Neural cell (in vitro differentiated cells): ENCODE measurements around the gene MANBA. TPM values are rescaled to one million over a fixed set of nuclear protein-coding genes. Genes with fewer than 3 reads are reported as not detected.

Experiments used
- H2AFZ ChIP-seq: fragments of 200-600, 300-800 bp; sonication (generic), shearing (Covaris generic); 2 replicates; pipeline ENCODE4 v1.6.0; 2014; ENCODE audit warnings: low read depth, mild to moderate bottlenecking, antibody characterized with exemption, low read length, moderate library complexity
- H3F3A ChIP-seq: fragments of 200-600 bp; shearing (Covaris generic); 2 replicates; pipeline ENCODE4 v1.6.1; 2016; ENCODE audit warnings: mild to moderate bottlenecking, moderate library complexity, mixed read lengths, antibody characterized with exemption, low read length; ENCODE audit not compliant: insufficient read depth, poor library complexity, severe bottlenecking
- H3K27ac ChIP-seq: fragments of 200-600, 300-800 bp; sonication (generic), shearing (Covaris generic); 2 replicates; pipeline ENCODE4 v1.5.1; 2014; ENCODE audit warnings: mild to moderate bottlenecking, low read length, moderate library complexity
- H3K27me3 ChIP-seq: fragments of 300-800, 200-600 bp; sonication (generic), shearing (Covaris generic); 2 replicates; pipeline ENCODE4 v1.6.0; 2014; ENCODE audit warnings: mild to moderate bottlenecking, low read depth, low read length, moderate library complexity; ENCODE audit not compliant: insufficient read depth
- H3K36me3 ChIP-seq: fragments of 300-800, 200-600 bp; sonication (generic), shearing (Covaris generic); 2 replicates; pipeline ENCODE4 v1.5.1; 2014; ENCODE audit warnings: mild to moderate bottlenecking, antibody characterized with exemption, low read length, moderate library complexity; ENCODE audit not compliant: insufficient read depth
- H3K4me2 ChIP-seq: fragments of 300-800, 200-600 bp; sonication (generic), shearing (Covaris generic); 2 replicates; pipeline ENCODE4 v1.6.0; 2014; ENCODE audit warnings: mild to moderate bottlenecking, low read length
- H3K4me3 ChIP-seq: fragments of 300-800, 200-600 bp; sonication (generic), shearing (Covaris generic); 2 replicates; pipeline ENCODE4 v1.5.1; 2014; ENCODE audit warnings: mild to moderate bottlenecking, low read length, moderate library complexity
- H3K79me2 ChIP-seq: fragments of 200-600 bp; shearing (Covaris generic); replicated peaks from 2 replicates; pipeline ENCODE4 v1.6.0; 2014; ENCODE audit warnings: mild to moderate bottlenecking, low read length, moderate library complexity; ENCODE audit not compliant: insufficient read depth
- H3K9ac ChIP-seq: fragments of 300-800, 200-600 bp; sonication (generic), shearing (Covaris generic); 2 replicates; pipeline ENCODE4 v1.6.1; 2016; ENCODE audit warnings: mild to moderate bottlenecking, low read length, mixed read lengths
- H3K9me2 ChIP-seq: fragments of 200-600 bp; shearing (Covaris generic); 2 replicates; pipeline ENCODE4 v1.6.1; 2016; ENCODE audit warnings: mild to moderate bottlenecking, low read length, mixed read lengths; ENCODE audit not compliant: insufficient read depth
- H3K9me3 ChIP-seq: fragments of 200-600, 300-800 bp; sonication (generic), shearing (Covaris generic); 2 replicates; pipeline ENCODE4 v1.6.1; 2016; ENCODE audit warnings: mild to moderate bottlenecking, mixed run types, low read length, moderate library complexity, mixed read lengths
- H4K20me1 ChIP-seq: fragments of 200-600 bp; shearing (Covaris generic); 2 replicates; pipeline ENCODE4 v1.6.1; 2016; ENCODE audit warnings: mild to moderate bottlenecking, mixed run types; ENCODE audit not compliant: insufficient read depth
- EP300 ChIP-seq: fragments of 450-650 bp; conservative IDR thresholded peaks from 2 replicates; pipeline ENCODE4 v1.6.1; 2014; ENCODE audit warnings: antibody characterized with exemption, mild to moderate bottlenecking, moderate library complexity; ENCODE audit not compliant: poor library complexity, severe bottlenecking
- EZH2 ChIP-seq: fragments of 200-600, 300-800 bp; shearing (Covaris generic), sonication (generic); IDR thresholded peaks from 2 replicates; pipeline ENCODE4 v1.6.1; 2014; ENCODE audit warnings: antibody characterized with exemption, low read length, borderline replicate concordance, mild to moderate bottlenecking; ENCODE audit not compliant: insufficient read depth, poor library complexity, severe bottlenecking
- MXI1 ChIP-seq: fragments of 450-650 bp; conservative IDR thresholded peaks from 2 replicates; pipeline ENCODE4 v1.6.1; 2014; ENCODE audit warnings: antibody characterized with exemption, mild to moderate bottlenecking; ENCODE audit not compliant: poor library complexity, severe bottlenecking
- POLR2AphosphoS5 ChIP-seq: IDR thresholded peaks from 2 replicates; pipeline ENCODE4 v1.6.1; 2012
- RAD21 ChIP-seq: fragments of 450-650 bp; conservative IDR thresholded peaks from 2 replicates; pipeline ENCODE4 v1.6.1; 2014; ENCODE audit warnings: antibody characterized with exemption, mild to moderate bottlenecking, moderate library complexity
- REST ChIP-seq: IDR thresholded peaks from 2 replicates; pipeline ENCODE4 v1.6.1; 2012; ENCODE audit warnings: borderline replicate concordance
- SMC3 ChIP-seq: fragments of 450-650 bp; conservative IDR thresholded peaks from 2 replicates; pipeline ENCODE4 v1.6.1; 2014; ENCODE audit warnings: antibody characterized with exemption, mild to moderate bottlenecking, moderate library complexity; ENCODE audit not compliant: poor library complexity
- TAF1 ChIP-seq: IDR thresholded peaks from 2 replicates; pipeline ENCODE4 v1.6.1; 2012; ENCODE audit warnings: low read depth
- polyA plus RNA-seq: library from polyadenylated mRNA; depleted of rRNA; stranded (reverse); fragments of >200 nt; gene quantifications from 2 replicates; pipeline ENCODE4 v1.2.3, GENCODE V29; 2014
- TF ChIP-seq, protein P1 (sequence below): fragments of 450-650 bp; IDR thresholded peaks from 2 replicates; pipeline ENCODE4 v1.5.1; 2014; ENCODE audit warnings: antibody characterized with exemption, mild to moderate bottlenecking, moderate library complexity; ENCODE audit not compliant: poor library complexity, severe bottlenecking

The MANBA gene
- polyA plus RNA-seq, 1 donor from 2014 or later = 43.8 TPM

GRCh38 chr4:102726068-102726467 lies 34.7 kb downstream of the MANBA start:
- TF ChIP-seq EP300 = no peak
- TF ChIP-seq RAD21 = no peak
- TF ChIP-seq REST = no peak
- no peak for TF ChIP-seq EZH2
- TF ChIP-seq, protein P1, sequence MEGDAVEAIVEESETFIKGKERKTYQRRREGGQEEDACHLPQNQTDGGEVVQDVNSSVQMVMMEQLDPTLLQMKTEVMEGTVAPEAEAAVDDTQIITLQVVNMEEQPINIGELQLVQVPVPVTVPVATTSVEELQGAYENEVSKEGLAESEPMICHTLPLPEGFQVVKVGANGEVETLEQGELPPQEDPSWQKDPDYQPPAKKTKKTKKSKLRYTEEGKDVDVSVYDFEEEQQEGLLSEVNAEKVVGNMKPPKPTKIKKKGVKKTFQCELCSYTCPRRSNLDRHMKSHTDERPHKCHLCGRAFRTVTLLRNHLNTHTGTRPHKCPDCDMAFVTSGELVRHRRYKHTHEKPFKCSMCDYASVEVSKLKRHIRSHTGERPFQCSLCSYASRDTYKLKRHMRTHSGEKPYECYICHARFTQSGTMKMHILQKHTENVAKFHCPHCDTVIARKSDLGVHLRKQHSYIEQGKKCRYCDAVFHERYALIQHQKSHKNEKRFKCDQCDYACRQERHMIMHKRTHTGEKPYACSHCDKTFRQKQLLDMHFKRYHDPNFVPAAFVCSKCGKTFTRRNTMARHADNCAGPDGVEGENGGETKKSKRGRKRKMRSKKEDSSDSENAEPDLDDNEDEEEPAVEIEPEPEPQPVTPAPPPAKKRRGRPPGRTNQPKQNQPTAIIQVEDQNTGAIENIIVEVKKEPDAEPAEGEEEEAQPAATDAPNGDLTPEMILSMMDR = no peak
- TF ChIP-seq SMC3 = no peak
- TF ChIP-seq MXI1 = no peak
- TF ChIP-seq POLR2AphosphoS5 = no peak
- TF ChIP-seq TAF1 = no peak
- no peaks in the 10 kb centered on the region for H4K20me1 ChIP-seq
- H3K36me3 ChIP-seq = no peaks in the 10 kb centered on the region
- no peaks in the 10 kb centered on the region for H3F3A ChIP-seq
- H3K9me2 ChIP-seq = no peaks in the 10 kb centered on the region
- H3K9me3 ChIP-seq = no peaks in the 10 kb centered on the region
- H3K4me2 ChIP-seq = no peak overlapping the region
- no peak overlapping the region for H3K27ac ChIP-seq
- H3K27me3 ChIP-seq = no peaks in the 10 kb centered on the region
- H3K79me2 ChIP-seq = no peaks in the 10 kb centered on the region
- H3K4me3 ChIP-seq = no peak overlapping the region
- no peak overlapping the region for H2AFZ ChIP-seq
- H3K9ac ChIP-seq = no peak overlapping the region

DNA sequence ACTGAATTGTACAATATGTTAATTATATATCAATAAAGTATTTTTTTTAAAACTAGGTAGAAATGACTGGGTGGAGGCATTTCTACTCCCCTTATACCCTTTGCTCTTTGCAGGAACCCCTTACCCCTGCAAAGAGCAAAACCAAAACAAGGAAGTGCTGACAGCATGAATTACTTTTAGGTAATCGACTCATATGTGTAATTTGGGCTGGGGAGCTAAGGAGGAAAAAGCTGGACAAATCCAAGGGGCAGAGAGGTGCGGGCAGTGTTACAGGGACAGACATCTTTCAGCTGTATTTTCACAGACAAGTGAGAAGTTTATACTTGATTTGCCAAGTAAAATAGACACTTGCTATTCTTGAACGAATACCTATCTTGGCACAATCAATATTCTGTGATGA lies 35.5 kb downstream of the MANBA start:
- Histone ChIP-seq H3K9me2 (no peaks in the 10 kb centered on the region), H4K20me1 (no peaks in the 10 kb centered on the region), H3K27me3 (no peaks in the 10 kb centered on the region), H3K4me3 (no peak overlapping the region), H3K27ac (no peak overlapping the region), H3K79me2 (no peaks in the 10 kb centered on the region), H3K36me3 (no peaks in the 10 kb centered on the region), H3K9me3 (no peaks in the 10 kb centered on the region), H3K4me2 (no peak overlapping the region), H3K9ac (no peak overlapping the region), H3F3A (no peaks in the 10 kb centered on the region), H2AFZ (no peak overlapping the region)
- TF ChIP-seq TAF1 (no peak), EZH2 (no peak)

DNA sequence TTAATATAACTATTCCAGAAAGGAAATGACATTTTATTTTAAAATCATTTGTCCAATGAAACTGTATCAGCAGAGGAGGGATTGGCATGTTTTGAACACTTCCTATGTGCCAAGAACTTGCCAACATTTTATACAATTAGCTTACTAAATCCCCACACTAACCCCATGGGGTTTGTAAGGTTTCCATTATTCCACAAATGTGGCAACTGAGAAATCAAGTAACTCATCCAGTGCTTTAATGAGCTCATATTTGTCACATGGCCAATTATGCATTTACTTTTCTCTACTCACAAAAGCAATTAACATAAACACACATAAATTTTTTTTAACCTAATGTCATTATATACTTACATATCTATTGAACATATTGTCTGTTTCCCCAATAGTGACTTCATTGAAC lies 37.3 kb downstream of the MANBA start:
- TF ChIP-seq POLR2AphosphoS5 (no peak), EP300 (no peak), TAF1 (no peak), MXI1 (no peak), SMC3 (no peak), REST (no peak), EZH2 (no peak), RAD21 (no peak)
- TF ChIP-seq, protein P1 = no peak
- no peaks in the 10 kb centered on the region for H4K20me1 ChIP-seq

More for the DNA sequence above, 37.3 kb downstream of the MANBA start:
- no peak overlapping the region for H3K4me2 ChIP-seq
- peaks cover 3% of the 10 kb centered on the region for H3K9me3 ChIP-seq
- no peaks in the 10 kb centered on the region for H3F3A ChIP-seq
- no peak overlapping the region for H3K4me3 ChIP-seq
- H3K9me2 ChIP-seq = no peaks in the 10 kb centered on the region
- H3K9ac ChIP-seq = no peak overlapping the region
- H3K36me3 ChIP-seq = peaks cover 9% of the 10 kb centered on the region
- H3K79me2 ChIP-seq = no peaks in the 10 kb centered on the region
- H2AFZ ChIP-seq = no peak overlapping the region
- no peaks in the 10 kb centered on the region for H3K27me3 ChIP-seq
- no peak overlapping the region for H3K27ac ChIP-seq
